IMR-90 (cell line): ENCODE results near the gene ZNF618. TPM values are rescaled to one million over a fixed set of nuclear protein-coding genes. Genes with fewer than 3 reads are reported as not detected.

Experiments
- ATAC-seq: fragments of 200-7000 bp; cut with Tn5 transposase; 2 replicates; pipeline ENCODE4 v1.9.1; 2020; ENCODE audit warnings: low read depth, mild to moderate bottlenecking, moderate library complexity
- BruUV-seq: library from RNA; stranded (reverse); fragments of 400-500 nt; replicated peaks from 2 replicates; lab custom pipeline; 2021; lab: Mats Ljungman, UMichigan
- CTCF ChIA-PET: fragments of 300-600 bp; formaldehyde crosslinking; extraction: SDS; loops from one replicate; lab custom pipeline; 2021; ENCODE audit warnings: antibody characterized with exemption; lab: Yijun Ruan, JAX
- POLR2A ChIA-PET: fragments of 300-600 bp; sonication (Branson Sonifier 250); formaldehyde crosslinking; loops from one replicate; lab custom pipeline; 2022; ENCODE audit warnings: antibody characterized with exemption; ENCODE audit not compliant: unreplicated experiment; lab: Charles Lee
- DNase-seq: peaks from one replicate; pipeline ENCODE4 v3.0.0; 2013
- H2AFZ ChIP-seq: replicated peaks from 2 replicates; pipeline ENCODE3; 2013; ENCODE audit warnings: low read length, mild to moderate bottlenecking; ENCODE audit not compliant: poor library complexity
- H2AK5ac ChIP-seq: 2 replicates; pipeline ENCODE4 v1.6.1; 2013; ENCODE audit warnings: low read depth, low read length, inconsistent platforms
- H2AK9ac ChIP-seq: replicated peaks from 2 replicates; pipeline ENCODE3; 2013; ENCODE audit warnings: mild to moderate bottlenecking, low read depth, low read length, moderate library complexity; ENCODE audit not compliant: poor library complexity
- H2BK120ac ChIP-seq: 2 replicates; pipeline ENCODE4 v1.6.1; 2013; ENCODE audit warnings: low read depth, low read length, inconsistent platforms
- H2BK15ac ChIP-seq: 3 replicates; pipeline ENCODE4 v1.6.1; 2013; ENCODE audit warnings: low read depth, low read length, inconsistent platforms
- H2BK20ac ChIP-seq: 2 replicates; pipeline ENCODE4 v1.6.1; 2013; ENCODE audit warnings: low read depth, mild to moderate bottlenecking, inconsistent platforms, low read length, moderate library complexity
- H2BK5ac ChIP-seq: 2 replicates; pipeline ENCODE4 v1.6.1; 2013; ENCODE audit warnings: mild to moderate bottlenecking, low read depth, low read length, inconsistent platforms; ENCODE audit not compliant: poor library complexity, severe bottlenecking
- H3K14ac ChIP-seq: replicated peaks from 2 replicates; pipeline ENCODE4 v1.6.1; 2013; ENCODE audit warnings: low read depth, low read length, inconsistent platforms
- H3K18ac ChIP-seq: 2 replicates; pipeline ENCODE4 v1.6.1; 2013; ENCODE audit warnings: low read depth, low read length, control low read depth
- H3K23ac ChIP-seq: 2 replicates; pipeline ENCODE4 v1.6.1; 2013; ENCODE audit warnings: low read depth, low read length, inconsistent platforms
- H3K27ac ChIP-seq: 2 replicates; pipeline ENCODE4 v1.5.1; 2013; ENCODE audit warnings: mild to moderate bottlenecking, control low read depth, low read length; ENCODE audit not compliant: insufficient read depth
- H3K27me3 ChIP-seq: 2 replicates; pipeline ENCODE4 v1.6.1; 2013; ENCODE audit warnings: low read length; ENCODE audit not compliant: control insufficient read depth, insufficient read depth
- H3K36me3 ChIP-seq: 2 replicates; pipeline ENCODE4 v1.6.1; 2013; ENCODE audit warnings: low read length, mixed read lengths; ENCODE audit not compliant: control insufficient read depth, insufficient read depth
- H3K4ac ChIP-seq: 2 replicates; pipeline ENCODE4 v1.6.1; 2013; ENCODE audit warnings: low read depth, low read length, inconsistent platforms
- H3K4me1 ChIP-seq: 2 replicates; pipeline ENCODE4 v1.6.1; 2013; ENCODE audit warnings: low read length, mixed read lengths; ENCODE audit not compliant: control insufficient read depth, insufficient read depth
- H3K4me2 ChIP-seq: 2 replicates; pipeline ENCODE4 v1.6.1; 2013; ENCODE audit warnings: low read depth, mild to moderate bottlenecking, control low read depth, low read length, moderate library complexity
- H3K4me3 ChIP-seq: 2 replicates; pipeline ENCODE4 v1.5.1; 2013; ENCODE audit warnings: low read depth, mild to moderate bottlenecking, control low read depth, low read length, moderate library complexity; ENCODE audit not compliant: insufficient read depth
- H3K56ac ChIP-seq: 2 replicates; pipeline ENCODE4 v1.6.1; 2013; ENCODE audit warnings: low read length, inconsistent platforms; ENCODE audit not compliant: insufficient read depth; ENCODE audit errors: extremely low read depth
- H3K79me1 ChIP-seq, 2 experiments: 2 replicates each; pipeline ENCODE4 v1.6.1; 2013; ENCODE audit warnings: low read length in 2 of 2, inconsistent platforms in 1 of 2, low read depth in 1 of 2
- H3K9ac ChIP-seq: 2 replicates; pipeline ENCODE4 v1.6.1; 2013; ENCODE audit warnings: low read depth, low read length, control low read depth
- H3K9me1 ChIP-seq: 2 replicates; pipeline ENCODE4 v1.6.1; 2013; ENCODE audit warnings: low read length, inconsistent platforms; ENCODE audit not compliant: insufficient read depth
- H3K9me3 ChIP-seq: 2 replicates; pipeline ENCODE4 v1.6.1; 2013; ENCODE audit warnings: low read length; ENCODE audit not compliant: control insufficient read depth, insufficient read depth
- H4K20me1 ChIP-seq: 2 replicates; pipeline ENCODE4 v1.6.1; 2013; ENCODE audit warnings: low read length, inconsistent platforms; ENCODE audit not compliant: insufficient read depth
- H4K5ac ChIP-seq: 2 replicates; pipeline ENCODE4 v1.6.1; 2013; ENCODE audit warnings: mild to moderate bottlenecking, low read depth, low read length, control low read depth
- H4K8ac ChIP-seq, 2 experiments: 2 replicates each; pipeline ENCODE4 v1.6.1; 2013; ENCODE audit warnings: low read depth in 2 of 2, low read length in 2 of 2, control low read depth in 1 of 2, inconsistent platforms in 1 of 2
- H4K91ac ChIP-seq: 2 replicates; pipeline ENCODE4 v1.6.1; 2013; ENCODE audit warnings: low read depth, low read length, inconsistent platforms; ENCODE audit not compliant: insufficient read depth
- CEBPB ChIP-seq: IDR thresholded peaks from 2 replicates; pipeline ENCODE4 v1.6.1; 2012; ENCODE audit warnings: low read depth, low read length, improper control_type of control experiment
- CHD1 ChIP-seq: IDR thresholded peaks from 2 replicates; pipeline ENCODE4 v1.6.1; 2012; ENCODE audit warnings: low read depth, low read length, improper control_type of control experiment
- ELK1 ChIP-seq: fragments of 150-350 bp; IDR thresholded peaks from 2 replicates; pipeline ENCODE4 v1.6.1; 2016; ENCODE audit warnings: low read depth, mild to moderate bottlenecking, low read length, moderate library complexity, borderline replicate concordance
- MAFK ChIP-seq: IDR thresholded peaks from 2 replicates; pipeline ENCODE4 v1.6.1; 2012; ENCODE audit warnings: low read depth, low read length, improper control_type of control experiment
- NFE2L2 ChIP-seq: fragments of 150-350 bp; IDR thresholded peaks from 2 replicates; pipeline ENCODE4 v1.6.1; 2016; ENCODE audit warnings: low read depth, mild to moderate bottlenecking, low read length
- RAD21 ChIP-seq: IDR thresholded peaks from 2 replicates; pipeline ENCODE4 v1.6.1; 2012; ENCODE audit warnings: low read length, improper control_type of control experiment
- RCOR1 ChIP-seq: IDR thresholded peaks from 2 replicates; pipeline ENCODE4 v1.6.1; 2012; ENCODE audit warnings: mild to moderate bottlenecking, low read length, improper control_type of control experiment; ENCODE audit not compliant: insufficient replicate concordance
- RFX5 ChIP-seq: IDR thresholded peaks from 2 replicates; pipeline ENCODE4 v1.8.0; 2012; ENCODE audit warnings: low read depth, mild to moderate bottlenecking, low read length, moderate library complexity
- SMC3 ChIP-seq: fragments of 150-350 bp; IDR thresholded peaks from 2 replicates; pipeline ENCODE4 v1.6.1; 2016; ENCODE audit warnings: low read depth, mild to moderate bottlenecking, antibody characterized with exemption, low read length, moderate library complexity
- WGBS, 2 experiments: methylation state at CpG; one replicate each; pipeline versions ENCODE4 v1.1.5 to v1.1.7; 2013; ENCODE audit warnings: missing lambda C conversion rate in 2 of 2; ENCODE audit not compliant: insufficient read length in 1 of 2; ENCODE audit errors: extremely low coverage in 2 of 2; 5-methylcytosine and 5-hydroxymethylcytosine counted together
- dilution Hi-C: fragments of 300-500 bp; cut with HindIII; formaldehyde crosslinking; loops from one replicate; pipeline ENCODE4 v1.14.3; 2018; ENCODE audit warnings: low sequenced_read_pairs; ENCODE audit not compliant: unreplicated experiment
- in situ Hi-C: fragments of 300-500 bp; cut with MboI; formaldehyde crosslinking; loops from 3 replicates; pipeline ENCODE4 v1.14.3; 2019; ENCODE audit warnings: low sequenced_read_pairs, inconsistent platforms, mixed read lengths
- intact Hi-C: fragments of 100-400 bp; cut with micrococcal nuclease; formaldehyde crosslinking; loops from 2 replicates; pipeline ENCODE4 v1.10.0; 2022
- polyA plus RNA-seq, 3 experiments: library from polyadenylated mRNA; depleted of rRNA; stranded (reverse); fragments of >200 nt; gene quantifications; 2 replicates each; pipeline ENCODE4 v1.2.3, GENCODE V29; 2012; ENCODE audit warnings: low replicate concordance in 1 of 3
- total RNA-seq: library from RNA; depleted of rRNA; stranded (reverse); fragments of >200 nt; gene quantifications from 2 replicates; pipeline ENCODE4 v1.2.3, GENCODE V29; 2012
- TF ChIP-seq, protein P1 (sequence below): conservative IDR thresholded peaks from 2 replicates; pipeline ENCODE4 v1.5.1; 2012; ENCODE audit warnings: mild to moderate bottlenecking, low read depth, low read length, improper control_type of control experiment

The ZNF618 gene
- total and polyA plus RNA-seq, 2 of the 4 experiments (the other 2 are of a cell fraction), result 8.2 to 9.4 TPM

- Histone ChIP-seq H4K91ac (no peak overlapping the region), H2BK5ac (no peak overlapping the region), H3K36me3 (peaks cover 3% of the 10 kb centered on the region), H3K4me1 (no peaks in the 10 kb centered on the region; the same call in 1 of the 2 replicates), H3K9ac (no peak overlapping the region), H4K20me1 (peaks cover 40% of the 10 kb centered on the region), H3K4me3 (no peak overlapping the region), H4K8ac (no peak overlapping the region), H3K4me2 (no peak overlapping the region), H2BK120ac (no peak overlapping the region), H3K79me1 (peaks cover 39 to 67% of the 10 kb centered on the region in 2 experiments), H4K5ac (no peak overlapping the region), H2AK9ac (no peak overlapping the region), H2AFZ (no peak overlapping the region), H2BK15ac (no peak overlapping the region), H3K4ac (no peak overlapping the region), H3K27ac (no peak overlapping the region), H2BK20ac (no peak overlapping the region), H3K14ac (no peak overlapping the region), H3K27me3 (no peaks in the 10 kb centered on the region), H3K23ac (no peak overlapping the region), H3K56ac (no peak overlapping the region), H3K18ac (no peak overlapping the region), H3K9me1 (peaks cover 13% of the 10 kb centered on the region), H2AK5ac (no peak overlapping the region), H3K9me3 (no peaks in the 10 kb centered on the region)
- in situ Hi-C loops, result no loop called here
- POLR2A ChIA-PET, result no interaction called here
- ATAC-seq (no peak), DNase-seq (no peak)
- dilution Hi-C loops, result no loop called here
- WGBS, 2 experiments, result 100% methylated on average over 2 of the region's 3 CpGs; no CpG with 5 or more reads in 1 of the 2 experiments
- no TSS peak for BruUV-seq
- intact Hi-C loops, result no loop called here
- CTCF ChIA-PET, result no interaction called here
- TF ChIP-seq RCOR1 (no peak), RFX5 (no peak), SMC3 (no peak), ELK1 (no peak), RAD21 (no peak), CHD1 (no peak), NFE2L2 (no peak), MAFK (no peak), CEBPB (no peak)
- TF ChIP-seq, protein P1, sequence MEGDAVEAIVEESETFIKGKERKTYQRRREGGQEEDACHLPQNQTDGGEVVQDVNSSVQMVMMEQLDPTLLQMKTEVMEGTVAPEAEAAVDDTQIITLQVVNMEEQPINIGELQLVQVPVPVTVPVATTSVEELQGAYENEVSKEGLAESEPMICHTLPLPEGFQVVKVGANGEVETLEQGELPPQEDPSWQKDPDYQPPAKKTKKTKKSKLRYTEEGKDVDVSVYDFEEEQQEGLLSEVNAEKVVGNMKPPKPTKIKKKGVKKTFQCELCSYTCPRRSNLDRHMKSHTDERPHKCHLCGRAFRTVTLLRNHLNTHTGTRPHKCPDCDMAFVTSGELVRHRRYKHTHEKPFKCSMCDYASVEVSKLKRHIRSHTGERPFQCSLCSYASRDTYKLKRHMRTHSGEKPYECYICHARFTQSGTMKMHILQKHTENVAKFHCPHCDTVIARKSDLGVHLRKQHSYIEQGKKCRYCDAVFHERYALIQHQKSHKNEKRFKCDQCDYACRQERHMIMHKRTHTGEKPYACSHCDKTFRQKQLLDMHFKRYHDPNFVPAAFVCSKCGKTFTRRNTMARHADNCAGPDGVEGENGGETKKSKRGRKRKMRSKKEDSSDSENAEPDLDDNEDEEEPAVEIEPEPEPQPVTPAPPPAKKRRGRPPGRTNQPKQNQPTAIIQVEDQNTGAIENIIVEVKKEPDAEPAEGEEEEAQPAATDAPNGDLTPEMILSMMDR, result no peak
These were observed 44.8 kb downstream of the ZNF618 start for GRCh38 chr9:113920872-113921271.
